WTC11 (cell line): ENCODE data around the gene CDK3. TPM values are rescaled to one million over a fixed set of nuclear protein-coding genes. Genes with fewer than 3 reads are reported as not detected.

Source experiments
- ATAC-seq: fragments of 200-7000 bp; cut with Tn5 transposase; 2 replicates; pipeline ENCODE4 v1.10.0; 2021; ENCODE audit warnings: mild to moderate bottlenecking, moderate library complexity
- CTCF ChIA-PET: fragments of 300-600 bp; sonication (Branson Sonifier 250); formaldehyde crosslinking; loops from one replicate; lab custom pipeline; 2021; ENCODE audit warnings: antibody characterized with exemption; lab: Charles Lee
- POLR2A ChIA-PET: fragments of 350-600 bp; sonication (Branson Sonifier 250); formaldehyde crosslinking; loops from one replicate; lab custom pipeline; 2021; ENCODE audit warnings: antibody characterized with exemption; lab: Charles Lee
- DNase-seq: peaks from one replicate; pipeline ENCODE4 v3.0.0; 2021; ENCODE audit warnings: low spot score
- H3K27ac Mint-ChIP-seq: 2 replicates; pipeline ENCODE4 v1.8.0; 2021; ENCODE audit warnings: mixed read lengths
- H3K27me3 Mint-ChIP-seq: 2 replicates; pipeline ENCODE4 v1.8.0; 2021; ENCODE audit warnings: low read depth, mild to moderate bottlenecking, moderate library complexity, mixed read lengths
- H3K36me3 Mint-ChIP-seq: 2 replicates; pipeline ENCODE4 v1.8.0; 2021; ENCODE audit warnings: mixed read lengths
- H3K4me1 Mint-ChIP-seq: 2 replicates; pipeline ENCODE4 v1.8.0; 2022; ENCODE audit warnings: mixed read lengths
- H3K4me3 Mint-ChIP-seq: 2 replicates; pipeline ENCODE4 v1.8.0; 2021; ENCODE audit warnings: mild to moderate bottlenecking, moderate library complexity, mixed read lengths
- H3K9me3 Mint-ChIP-seq: 2 replicates; pipeline ENCODE4 v1.8.0; 2021; ENCODE audit warnings: mixed read lengths
- AR ChIP-seq: fragments of 250-450 bp; sonication (Bioruptor Pico); IDR thresholded peaks from 2 replicates; pipeline ENCODE4 v1.9.0; 2021; ENCODE audit warnings: mild to moderate bottlenecking
- ATF6 ChIP-seq: sonication (generic); formaldehyde crosslinking; IDR thresholded peaks from 2 replicates; pipeline ENCODE4 v1.8.1; 2023; ENCODE audit warnings: mild to moderate bottlenecking, missing genetic modification reagents
- CREB1 ChIP-seq: sonication (generic); formaldehyde crosslinking; IDR thresholded peaks from 2 replicates; pipeline ENCODE4 v1.8.0; 2023; ENCODE audit warnings: mild to moderate bottlenecking, missing genetic modification reagents
- CREM ChIP-seq: sonication (generic); formaldehyde crosslinking; IDR thresholded peaks from 2 replicates; pipeline ENCODE4 v1.8.1; 2022; ENCODE audit warnings: mild to moderate bottlenecking, missing genetic modification reagents, moderate library complexity
- E2F1 ChIP-seq: sonication (generic); formaldehyde crosslinking; IDR thresholded peaks from 2 replicates; pipeline ENCODE4 v1.8.0; 2022; ENCODE audit warnings: mild to moderate bottlenecking, missing genetic modification reagents
- FOXJ3 ChIP-seq: sonication (generic); formaldehyde crosslinking; IDR thresholded peaks from 2 replicates; pipeline ENCODE4 v1.9.0; 2021; ENCODE audit warnings: missing genetic modification reagents, mild to moderate bottlenecking, borderline replicate concordance
- GABPB1 ChIP-seq: sonication (generic); formaldehyde crosslinking; IDR thresholded peaks from 2 replicates; pipeline ENCODE4 v1.8.1; 2023; ENCODE audit warnings: mild to moderate bottlenecking, missing genetic modification reagents
- IRF1 ChIP-seq: sonication (generic); formaldehyde crosslinking; IDR thresholded peaks from 2 replicates; pipeline ENCODE4 v1.8.0; 2023; ENCODE audit warnings: missing genetic modification reagents
- JUN ChIP-seq: sonication (generic); formaldehyde crosslinking; IDR thresholded peaks from 2 replicates; pipeline ENCODE4 v1.8.0; 2023; ENCODE audit warnings: mild to moderate bottlenecking, missing genetic modification reagents
- MAX ChIP-seq: sonication (generic); formaldehyde crosslinking; IDR thresholded peaks from 2 replicates; pipeline ENCODE4 v1.8.0; 2022; ENCODE audit warnings: mild to moderate bottlenecking, missing genetic modification reagents
- NR1H2 ChIP-seq: sonication (generic); formaldehyde crosslinking; IDR thresholded peaks from 2 replicates; pipeline ENCODE4 v1.9.0; 2021; ENCODE audit warnings: mild to moderate bottlenecking, moderate library complexity, missing genetic modification reagents
- NR3C1 ChIP-seq: sonication (generic); formaldehyde crosslinking; conservative IDR thresholded peaks from 2 replicates; pipeline ENCODE4 v1.8.1; 2023; ENCODE audit warnings: low read depth, mild to moderate bottlenecking, missing genetic modification reagents
- RELA ChIP-seq: sonication (generic); formaldehyde crosslinking; IDR thresholded peaks from 2 replicates; pipeline ENCODE4 v1.8.1; 2022; ENCODE audit warnings: missing genetic modification reagents, mild to moderate bottlenecking, borderline replicate concordance
- SP1 ChIP-seq: sonication (generic); formaldehyde crosslinking; conservative IDR thresholded peaks from 2 replicates; pipeline ENCODE4 v1.8.1; 2022; ENCODE audit warnings: missing genetic modification reagents
- TEAD1 ChIP-seq: sonication (generic); formaldehyde crosslinking; IDR thresholded peaks from 2 replicates; pipeline ENCODE4 v1.8.0; 2022; ENCODE audit warnings: mild to moderate bottlenecking, missing genetic modification reagents
- TEAD4 ChIP-seq: sonication (generic); formaldehyde crosslinking; IDR thresholded peaks from 2 replicates; pipeline ENCODE4 v1.8.0; 2022; ENCODE audit warnings: mild to moderate bottlenecking, missing genetic modification reagents
- ZMAT4 ChIP-seq: fragments of 250-450 bp; sonication (Bioruptor Pico); IDR thresholded peaks from 2 replicates; pipeline ENCODE4 v1.9.0; 2021; ENCODE audit warnings: mild to moderate bottlenecking
- ZNF281 ChIP-seq: sonication (generic); formaldehyde crosslinking; IDR thresholded peaks from 2 replicates; pipeline ENCODE4 v1.8.0; 2023; ENCODE audit warnings: mild to moderate bottlenecking, missing genetic modification reagents
- ZNF396 ChIP-seq: fragments of 250-450 bp; sonication (Bioruptor Pico); IDR thresholded peaks from 2 replicates; pipeline ENCODE4 v1.8.0; 2021; ENCODE audit warnings: mild to moderate bottlenecking, moderate library complexity, borderline replicate concordance
- total RNA-seq: library from RNA; stranded (reverse); gene quantifications from 3 replicates; pipeline ENCODE4 v1.2.3, GENCODE V29; 2021

CDK3 gene
- total RNA-seq, 1 experiment from 2014 or later: 9.5 TPM

- no peak for TF ChIP-seq E2F1 (CRISPR knock-in tag)
- TF ChIP-seq CREB1: no peak
- TF ChIP-seq RELA (CRISPR knock-in tag): no peak
- TF ChIP-seq NR1H2 (CRISPR knock-in tag): no peak
- TF ChIP-seq AR: no peak
- no peak for TF ChIP-seq NR3C1 (CRISPR knock-in tag)
- TF ChIP-seq MAX (CRISPR knock-in tag): no peak
- no peak for TF ChIP-seq CREM (CRISPR knock-in tag)
- no peak for TF ChIP-seq SP1 (CRISPR knock-in tag)
- no peak for TF ChIP-seq JUN (CRISPR knock-in tag)
- no peak for TF ChIP-seq ZMAT4 (CRISPR knock-in tag)
- no peak for TF ChIP-seq TEAD4
- no peak for TF ChIP-seq ZNF281 (CRISPR knock-in tag)
- no peak for TF ChIP-seq GABPB1 (CRISPR knock-in tag)
- no peak for ATAC-seq
- peaks cover 13% of the 10 kb centered on the region for H3K4me1 Mint-ChIP-seq
- no peak overlapping the region for H3K4me3 Mint-ChIP-seq
- ChIA-PET CTCF (interaction anchor here (1.2 to 5.5 kb wide), 3 partner anchors 16 to 245 kb away, joined by 3 to 42 read pairs (median 6); no protein-coding TSS in a partner anchor), POLR2A (no interaction called here)
- DNase-seq: no peak
- no peaks in the 10 kb centered on the region for H3K27me3 Mint-ChIP-seq
- H3K9me3 Mint-ChIP-seq: no peaks in the 10 kb centered on the region
- H3K27ac Mint-ChIP-seq: peak overlapping the region; percentile 26; the same call in 1 of the 2 replicates
- peaks cover 15% of the 10 kb centered on the region for H3K36me3 Mint-ChIP-seq
These were observed 34.0 kb downstream of the CDK3 start for GRCh38 chr17:76034428-76035350.

- Mint-ChIP-seq H3K36me3 (peaks cover 31% of the 10 kb centered on the region), H3K4me3 (no peak overlapping the region), H3K9me3 (no peaks in the 10 kb centered on the region), H3K4me1 (peaks cover 19% of the 10 kb centered on the region), H3K27me3 (no peaks in the 10 kb centered on the region), H3K27ac (peak overlapping the region; percentile 90)
- TF ChIP-seq IRF1 (CRISPR knock-in tag) (no peak), ZNF396 (CRISPR knock-in tag) (no peak), FOXJ3 (CRISPR knock-in tag) (no peak), ATF6 (no peak), TEAD1 (CRISPR knock-in tag) (no peak)
- CTCF ChIA-PET: interaction anchor here (0.9 to 5.5 kb wide), 6 partner anchors 13 to 110 kb away, joined by 3 to 42 read pairs (median 4); partner anchors contain the start of gene CDK3
- DNase-seq: no peak
- POLR2A ChIA-PET: interaction anchor here (0.5 kb wide), 1 partner anchor 43 kb away, joined by 5 read pairs; no protein-coding TSS in a partner anchor
- peak; percentile 43 for ATAC-seq
These were observed 36.0 kb downstream of the CDK3 start for GRCh38 chr17:76036497-76037261.
